Heart left ventricle (tissue), 13 donors: ENCODE data around the gene MTX2.

Source experiments
- CTCF ChIP-seq, 12 donors: fragments of 200-600 bp; sonication (generic) in 4 of 12; IDR thresholded peaks; one replicate each; pipeline versions ENCODE4 v1.5.0 to v1.8.0; 2018 to 2022; ENCODE audit warnings: antibody characterized with exemption in 12 of 12, mild to moderate bottlenecking in 5 of 12
- POLR2A ChIP-seq, 2 donors: fragments of 450-650 bp; IDR thresholded peaks; one replicate each; pipeline ENCODE4 v1.6.1; 2017; ENCODE audit warnings: antibody characterized with exemption in 2 of 2, mild to moderate bottlenecking in 2 of 2, moderate library complexity in 2 of 2
- donor health status: ischemic (EF 13 %, LVEDD 7.1; RV severe dilation, severe dysfunction).
- donor health status: DM: no; HTN: yes; CAD: no.
- donor health status: DM: no; HTN: no; CAD: no.
- donor health status: ischemic (EF 25% LVEDD 6.9; RV normal size, moderate dysfunction).
- donor health status: ischemic (EF 25% LVEDD 5.7; RV mildly dilated, moderate dysfunction).
- donor health status: ischemic (EF 35%, LVEDD 5.7; RV mildly dilated, moderate dysfunction).
- donor health status: nonischemic (EF 11% LVEDD 7.7; RV severe dilation, severe dysfunction).
- donor health status: DM: yes; HTN: yes; CAD: no.
- donor health status: PGD.
- donor health status: ischemic (EF 29% LVEDD 5.4; RV normal size, mild dysfunction).
- donor health status: nonischemic (EF 23%, LVEDD 6.1; RV moderate dilation, normal function).

- no peak for TF ChIP-seq CTCF (IDR thresholded peaks at IDR 0.05)
- TF ChIP-seq POLR2A (IDR thresholded peaks at IDR 0.05): no peak
Measured at GRCh38 chr2:176324862-176325261, 55.6 kb downstream of the MTX2 start.
